ENCODE data around the gene GDPD5.
"Not testable (repeated sequence)": the region's sequence is repeated elsewhere in the genome, so short reads cannot be mapped to it uniquely, and the experiment has no call there.

Gene GDPD5

GRCh38 chr11:75424396-75424795, 101.3 kb downstream of the GDPD5 start:
- no peak for DNase-seq

GRCh38 chr11:75423721-75424120, 102.0 kb downstream of the GDPD5 start:
- DNase-seq: no peak

GRCh38 chr11:75422248-75423231, 103.2 kb downstream of the GDPD5 start:
- DNase-seq: peak; percentile 85

- no peak for DNase-seq
These were observed 103.9 kb downstream of the GDPD5 start for GRCh38 chr11:75421902-75422247.

- no peak for DNase-seq
These were observed 104.6 kb downstream of the GDPD5 start for GRCh38 chr11:75421035-75421602.

- peak; percentile 43 for DNase-seq
These were observed 105.3 kb downstream of the GDPD5 start for GRCh38 chr11:75420224-75421034.

GRCh38 chr11:75413864-75414263, 111.9 kb downstream of the GDPD5 start:
- no peak for DNase-seq

- not testable (repeated sequence) for DNase-seq
These were observed 112.6 kb downstream of the GDPD5 start for GRCh38 chr11:75413146-75413545.

- DNase-seq: not testable (repeated sequence)
These were observed 115.8 kb downstream of the GDPD5 start for GRCh38 chr11:75409971-75410370.

GRCh38 chr11:75408957-75409219, 116.9 kb downstream of the GDPD5 start:
- no peak for DNase-seq

- DNase-seq: no peak
These were observed 119.4 kb downstream of the GDPD5 start for GRCh38 chr11:75406338-75406777.

GRCh38 chr11:75403983-75404658, 121.6 kb downstream of the GDPD5 start:
- no peak for DNase-seq

- no peak for DNase-seq
These were observed 122.7 kb downstream of the GDPD5 start for GRCh38 chr11:75403037-75403436.

- DNase-seq: no peak
These were observed 123.6 kb downstream of the GDPD5 start for GRCh38 chr11:75402002-75402773.

- DNase-seq: no peak
These were observed 125.4 kb downstream of the GDPD5 start for GRCh38 chr11:75400146-75400865.

GRCh38 chr11:75399344-75400145, 126.2 kb downstream of the GDPD5 start, which contains the start of gene RPS3:
TSS of gene RPS3 (plus strand) at chr11:75399518. CDS start at chr11:75399548, 30 bp downstream.
- DNase-seq: peak; percentile 71

GRCh38 chr11:75398906-75399305, 126.8 kb downstream of the GDPD5 start:
- DNase-seq: no peak

GRCh38 chr11:75394085-75394840, 131.5 kb downstream of the GDPD5 start:
- no peak for DNase-seq

- DNase-seq: no peak
These were observed 135.8 kb downstream of the GDPD5 start for GRCh38 chr11:75389925-75390324.

GRCh38 chr11:75389276-75389605, 136.5 kb downstream of the GDPD5 start:
- no peak for DNase-seq

All from NCI-H2029 treated with DMSO at 0.1 percent for 48 hours (cell line).